GM18951 (cell line): ENCODE results near the gene NFS1.
"Not testable (repeated sequence)": the region's sequence is repeated elsewhere in the genome, so short reads cannot be mapped to it uniquely, and the experiment has no call there.

ENCODE experiments used
- POLR2A ChIP-seq: IDR thresholded peaks from 4 replicates; pipeline ENCODE4 v1.6.1; 2011; ENCODE audit warnings: mild to moderate bottlenecking; ENCODE audit not compliant: insufficient read length, insufficient read depth; ENCODE audit errors: extremely low read depth
- in situ Hi-C: fragments of 300-500 bp; cut with MboI; formaldehyde crosslinking; loops from one replicate; pipeline ENCODE4 v1.12.0; 2022; ENCODE audit warnings: low sequenced_read_pairs, mixed read lengths, inconsistent platforms; ENCODE audit not compliant: unreplicated experiment

The NFS1 gene

GRCh38 chr20:35699127-35699956 is at the start of gene NFS1, which contains the start of gene ROMO1:
NFS1 (minus strand) TSS chr20:35699352; CDS start chr20:35699288, 64 bp downstream.
ROMO1 (plus strand) TSS chr20:35699405; CDS start chr20:35699633, 228 bp downstream.
- in situ Hi-C loops: no loop called here
- TF ChIP-seq POLR2A: peak; percentile 84

DNA sequence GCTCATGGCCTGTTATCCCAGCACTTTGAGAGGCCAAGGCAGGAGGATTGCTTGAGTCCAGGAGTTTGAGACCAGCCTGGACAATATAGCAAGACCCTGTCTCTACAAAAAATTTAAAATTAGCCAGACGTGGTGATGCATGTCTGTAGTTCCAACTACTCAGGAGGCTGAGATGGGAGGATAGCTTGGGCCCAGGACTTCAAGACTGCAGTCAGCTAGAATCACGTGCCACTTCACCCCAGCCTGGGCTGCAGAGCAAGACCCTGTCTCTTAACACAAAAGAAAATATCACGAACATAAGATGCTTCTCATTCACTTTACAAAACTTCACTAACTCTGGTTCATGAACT is 45.3 kb upstream of the NFS1 start:
- in situ Hi-C loops: not testable (repeated sequence)

- in situ Hi-C loops: no loop called here
- TF ChIP-seq POLR2A: no peak
Observed at GRCh38 chr20:35743693-35744491, 44.7 kb upstream of the NFS1 start.

GRCh38 chr20:35742741-35743523 is 43.8 kb upstream of the NFS1 start:
- TF ChIP-seq POLR2A: peak; percentile 24
- in situ Hi-C loops: no loop called here

GRCh38 chr20:35741892-35742740 is 43.0 kb upstream of the NFS1 start, which contains the start of gene RBM39:
RBM39 (minus strand) TSS chr20:35742260; CDS start chr20:35740874, 1,386 bp downstream.
- TF ChIP-seq POLR2A: peak; percentile 81
- in situ Hi-C loops: no loop called here

DNA sequence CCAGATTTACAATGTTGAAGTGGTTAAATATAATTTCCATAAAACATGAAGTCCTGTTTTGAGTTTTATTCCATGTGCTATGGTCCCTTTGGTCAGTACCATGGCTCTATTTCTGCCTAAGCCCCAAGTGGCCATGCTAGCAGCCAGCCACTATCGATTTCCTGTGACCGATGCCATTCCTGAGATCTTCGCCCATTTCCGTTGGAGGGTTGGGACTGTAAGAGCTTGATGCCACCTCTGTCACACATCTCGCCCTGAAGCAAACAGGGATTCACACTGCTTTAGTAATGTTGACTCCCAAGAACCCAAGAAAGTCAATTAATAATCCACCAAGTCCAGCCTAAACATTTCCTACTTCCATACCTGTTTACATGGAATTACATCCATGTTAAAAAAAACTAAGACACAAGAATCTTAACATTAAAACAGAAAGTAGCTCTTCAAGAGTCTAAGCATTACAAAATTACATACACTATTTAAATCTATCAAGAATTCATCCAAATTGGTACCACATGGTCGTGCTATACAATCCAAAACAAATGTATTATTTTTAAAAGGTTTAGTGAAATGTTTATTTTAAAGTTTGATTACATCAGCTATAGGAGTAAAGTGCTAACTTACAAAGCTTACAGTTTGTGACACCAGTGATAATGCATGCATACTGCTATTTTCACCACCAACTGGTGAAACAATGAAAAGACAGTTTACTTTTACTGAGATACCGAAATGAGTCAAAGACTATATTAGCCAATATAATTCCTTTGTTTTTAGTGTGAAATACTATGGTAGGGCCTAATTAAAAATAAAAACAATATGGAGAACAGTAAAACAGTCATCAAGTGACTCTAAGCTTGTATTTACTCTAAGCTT is 40.4 kb upstream of the NFS1 start:
- in situ Hi-C loops: no loop called here

GRCh38 chr20:35738410-35739179 is 39.4 kb upstream of the NFS1 start:
- in situ Hi-C loops: no loop called here
- TF ChIP-seq POLR2A: no peak

More for the DNA sequence above, 40.4 kb upstream of the NFS1 start:
- TF ChIP-seq POLR2A: no peak

DNA sequence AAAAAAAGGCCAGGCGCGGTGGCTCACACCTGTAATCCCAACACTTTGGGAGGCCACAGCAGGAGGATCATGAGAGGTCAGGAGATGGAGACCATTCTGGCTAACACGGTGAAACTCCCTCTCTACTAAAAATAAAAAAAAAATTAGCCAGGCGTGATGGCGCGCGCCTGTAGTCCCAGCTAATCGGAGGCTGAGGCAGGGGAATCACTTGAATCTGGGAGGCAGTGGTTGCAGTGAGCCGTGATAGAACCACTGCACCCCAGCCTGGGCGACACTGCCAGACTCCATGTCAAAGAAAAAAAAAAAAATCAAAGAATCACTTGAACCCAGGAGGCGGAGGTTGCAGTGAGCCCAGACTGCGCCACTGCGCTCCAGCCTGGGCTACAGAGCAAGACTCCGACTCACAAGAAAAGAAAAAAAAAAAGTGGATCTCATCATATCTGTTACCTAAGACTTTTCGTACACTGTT is 38.7 kb upstream of the NFS1 start:
- in situ Hi-C loops: no loop called here
- TF ChIP-seq POLR2A: no peak

GRCh38 chr20:35735826-35736470 is 36.8 kb upstream of the NFS1 start:
- TF ChIP-seq POLR2A: no peak
- in situ Hi-C loops: no loop called here
